Stimulated activated CD8-positive, alpha-beta memory T cell treated with anti-CD3 and anti-CD28 coated beads, Interleukin-7, amount 100 ng/mL, for 24 hours (primary cell): ENCODE data around the gene PPP1R2B.
"Not testable (repeated sequence)": the region's sequence is repeated elsewhere in the genome, so short reads cannot be mapped to it uniquely, and the experiment has no call there.

Source experiments
- DNase-seq: peaks from one replicate; pipeline ENCODE4 v3.0.0-alpha.2; 2020; ENCODE audit warnings: low read depth

PPP1R2B gene

GRCh38 chr5:156850206-156850751 lies at the start of gene PPP1R2B:
Gene PPP1R2B (plus strand): TSS chr5:156850295. CDS start chr5:156850563, 268 bp downstream.
- no peak for DNase-seq

GRCh38 chr5:156800929-156801328 lies 49.2 kb upstream of the PPP1R2B start:
- no peak for DNase-seq

- DNase-seq: no peak
Observed at GRCh38 chr5:156802501-156802900, 47.6 kb upstream of the PPP1R2B start.

GRCh38 chr5:156803404-156803803 lies 46.7 kb upstream of the PPP1R2B start:
- DNase-seq: no peak

GRCh38 chr5:156812959-156813358 lies 37.1 kb upstream of the PPP1R2B start:
- no peak for DNase-seq

- no peak for DNase-seq
Observed at GRCh38 chr5:156815988-156816599, 34.0 kb upstream of the PPP1R2B start.

GRCh38 chr5:156819537-156819936 lies 30.6 kb upstream of the PPP1R2B start:
- DNase-seq: no peak

- DNase-seq: no peak
Observed at GRCh38 chr5:156819967-156820581, 30.0 kb upstream of the PPP1R2B start.

GRCh38 chr5:156824241-156824640 lies 25.9 kb upstream of the PPP1R2B start:
- no peak for DNase-seq

GRCh38 chr5:156824800-156825199 lies 25.3 kb upstream of the PPP1R2B start:
- no peak for DNase-seq

- no peak for DNase-seq
Observed at GRCh38 chr5:156825688-156826087, 24.4 kb upstream of the PPP1R2B start.

GRCh38 chr5:156826150-156826549 lies 23.9 kb upstream of the PPP1R2B start:
- DNase-seq: no peak

GRCh38 chr5:156834916-156835315 lies 15.2 kb upstream of the PPP1R2B start:
- no peak for DNase-seq

- DNase-seq: no peak
Observed at GRCh38 chr5:156835905-156836304, 14.2 kb upstream of the PPP1R2B start.

- DNase-seq: no peak
Observed at GRCh38 chr5:156836846-156837245, 13.2 kb upstream of the PPP1R2B start.

GRCh38 chr5:156838961-156839360 lies 11.1 kb upstream of the PPP1R2B start:
- DNase-seq: no peak

GRCh38 chr5:156841737-156842136 lies 8.4 kb upstream of the PPP1R2B start:
- DNase-seq: no peak

GRCh38 chr5:156846914-156847313 lies 3.2 kb upstream of the PPP1R2B start:
- no peak for DNase-seq

GRCh38 chr5:156848447-156848846 lies 1.6 kb upstream of the PPP1R2B start:
- DNase-seq: not testable (repeated sequence)

- DNase-seq: no peak
Observed at GRCh38 chr5:156851880-156852279, 1.8 kb downstream of the PPP1R2B start.

- DNase-seq: not testable (repeated sequence)
Observed at GRCh38 chr5:156853055-156853454, 3.0 kb downstream of the PPP1R2B start.

- no peak for DNase-seq
Observed at GRCh38 chr5:156865427-156865826, 15.3 kb downstream of the PPP1R2B start.

- DNase-seq: no peak
Observed at GRCh38 chr5:156870498-156870839, 20.4 kb downstream of the PPP1R2B start.

GRCh38 chr5:156871212-156871611 lies 21.1 kb downstream of the PPP1R2B start:
- DNase-seq: no peak
